Peyer's patch (tissue), 4 donors: ENCODE results near the gene IFIH1.

Source experiments
- POLR2A ChIP-seq, 2 donors: fragments of 450-650 bp; IDR thresholded peaks; one replicate each; pipeline ENCODE4 v1.5.1; 2017; ENCODE audit warnings: antibody characterized with exemption in 2 of 2, mild to moderate bottlenecking in 2 of 2, moderate library complexity in 2 of 2
- TF ChIP-seq, protein P1 (sequence below), 6 experiments: fragments of 450-650 bp in 4 of 6; fragments of 200-600 bp in 2 of 6; sonication (generic) in 1 of 6; IDR thresholded peaks; one replicate each; pipeline ENCODE4 v1.5.1; 2017 to 2019; ENCODE audit warnings: antibody characterized with exemption in 6 of 6, mild to moderate bottlenecking in 3 of 6, moderate library complexity in 1 of 6

DNA sequence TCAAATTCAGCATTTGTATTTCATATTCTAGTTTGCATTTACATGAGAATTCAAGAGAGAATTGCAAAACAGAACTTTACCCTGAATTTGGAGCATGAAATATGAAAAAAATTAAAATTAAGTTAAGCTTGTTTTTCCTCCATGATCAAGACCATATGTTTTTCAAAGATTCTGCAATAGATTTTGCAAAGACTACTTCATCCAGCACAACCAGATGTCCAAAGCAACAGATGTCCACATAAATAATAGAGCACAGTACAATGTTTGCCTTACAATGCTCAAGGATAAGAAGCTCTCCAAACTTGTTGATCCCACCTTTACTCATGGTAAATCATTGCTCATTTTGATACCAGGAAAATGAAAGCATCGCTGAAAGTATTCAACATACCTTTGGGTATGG lies 100.9 kb downstream of the IFIH1 start:
- no peak for TF ChIP-seq POLR2A (IDR thresholded peaks at IDR 0.05)
- TF ChIP-seq, protein P1, sequence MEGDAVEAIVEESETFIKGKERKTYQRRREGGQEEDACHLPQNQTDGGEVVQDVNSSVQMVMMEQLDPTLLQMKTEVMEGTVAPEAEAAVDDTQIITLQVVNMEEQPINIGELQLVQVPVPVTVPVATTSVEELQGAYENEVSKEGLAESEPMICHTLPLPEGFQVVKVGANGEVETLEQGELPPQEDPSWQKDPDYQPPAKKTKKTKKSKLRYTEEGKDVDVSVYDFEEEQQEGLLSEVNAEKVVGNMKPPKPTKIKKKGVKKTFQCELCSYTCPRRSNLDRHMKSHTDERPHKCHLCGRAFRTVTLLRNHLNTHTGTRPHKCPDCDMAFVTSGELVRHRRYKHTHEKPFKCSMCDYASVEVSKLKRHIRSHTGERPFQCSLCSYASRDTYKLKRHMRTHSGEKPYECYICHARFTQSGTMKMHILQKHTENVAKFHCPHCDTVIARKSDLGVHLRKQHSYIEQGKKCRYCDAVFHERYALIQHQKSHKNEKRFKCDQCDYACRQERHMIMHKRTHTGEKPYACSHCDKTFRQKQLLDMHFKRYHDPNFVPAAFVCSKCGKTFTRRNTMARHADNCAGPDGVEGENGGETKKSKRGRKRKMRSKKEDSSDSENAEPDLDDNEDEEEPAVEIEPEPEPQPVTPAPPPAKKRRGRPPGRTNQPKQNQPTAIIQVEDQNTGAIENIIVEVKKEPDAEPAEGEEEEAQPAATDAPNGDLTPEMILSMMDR (IDR thresholded peaks at IDR 0.05) = no peak
